SK-N-SH (cell line): ENCODE data around the gene CYBA.

Experiments
- CTCF ChIP-seq: fragments of 200-600 bp; sonication (generic); IDR thresholded peaks from 2 replicates; pipeline ENCODE4 v1.6.1; 2017; ENCODE audit warnings: antibody characterized with exemption, mild to moderate bottlenecking, moderate library complexity
- EP300 ChIP-seq, 2 experiments: IDR thresholded peaks; 2 replicates each; pipeline versions ENCODE4 v1.4.0 to v1.6.1; 2012; ENCODE audit warnings: borderline replicate concordance in 1 of 2, low read depth in 1 of 2, low read length in 1 of 2
- FOXM1 ChIP-seq: IDR thresholded peaks from 2 replicates; pipeline ENCODE4 v1.4.0; 2012; ENCODE audit warnings: low read depth, mild to moderate bottlenecking
- RFX5 ChIP-seq: IDR thresholded peaks from 2 replicates; pipeline ENCODE4 v1.6.1; 2012; ENCODE audit warnings: mild to moderate bottlenecking, improper control_type of control experiment, low read length
- TEAD4 ChIP-seq: IDR thresholded peaks from 2 replicates; pipeline ENCODE4 v1.4.0; 2012; ENCODE audit warnings: mild to moderate bottlenecking, borderline replicate concordance; ENCODE audit not compliant: insufficient read depth

- TF ChIP-seq FOXM1, result no peak
- no peak for TF ChIP-seq EP300 (IDR thresholded peaks at IDR 0.05; ENCODE audit: borderline replicate concordance in 1 of 2, low read depth in 1 of 2, low read length in 1 of 2)
- no peak for TF ChIP-seq TEAD4
- no peak for TF ChIP-seq CTCF
- TF ChIP-seq RFX5, result no peak
These were observed 43.6 kb upstream of the CYBA start for GRCh38 chr16:88694221-88695087.
